Non-pigmented ciliary epithelial cell (primary cell): ENCODE data around the gene C1orf53.
"Not testable (repeated sequence)": the region's sequence is repeated elsewhere in the genome, so short reads cannot be mapped to it uniquely, and the experiment has no call there.

Source experiments
- DNase-seq: peaks from one replicate; pipeline ENCODE4 v3.0.0-alpha.2; 2010; ENCODE audit warnings: low read depth

C1orf53 gene

DNA sequence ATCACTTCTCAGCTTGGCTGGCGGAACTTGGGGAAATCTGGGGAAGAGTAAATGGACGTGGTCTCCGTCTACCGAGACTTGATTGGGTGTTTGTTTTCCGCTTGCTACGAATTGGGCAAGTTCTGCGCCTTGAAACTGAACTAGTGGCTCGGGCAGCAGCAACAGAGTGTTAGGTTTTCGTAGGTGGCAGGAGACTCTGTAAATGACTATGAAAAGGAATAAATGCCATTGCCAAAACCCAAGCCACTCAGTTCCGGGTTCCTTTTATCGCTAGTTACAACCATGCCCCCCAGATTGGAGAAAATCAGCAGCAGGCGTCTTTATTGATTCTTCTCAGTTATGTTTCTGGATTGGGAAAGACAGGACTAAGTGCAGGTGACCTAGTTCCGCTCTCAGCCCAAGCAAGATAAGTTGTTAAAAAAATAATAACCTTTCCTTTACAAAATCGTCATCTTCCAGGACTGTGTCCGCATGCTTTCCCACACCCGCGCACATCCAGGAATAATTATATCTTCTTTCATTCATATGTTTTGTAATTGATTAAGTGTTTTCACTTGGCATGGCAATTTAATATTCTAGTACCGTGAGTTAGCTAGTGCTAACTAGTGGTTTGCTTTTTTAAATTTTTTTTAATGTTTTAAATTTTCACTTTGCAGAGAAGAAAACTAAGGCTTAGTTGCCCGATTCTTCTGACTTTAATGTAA is 18.1 kb downstream of the C1orf53 start:
- no peak for DNase-seq

DNA sequence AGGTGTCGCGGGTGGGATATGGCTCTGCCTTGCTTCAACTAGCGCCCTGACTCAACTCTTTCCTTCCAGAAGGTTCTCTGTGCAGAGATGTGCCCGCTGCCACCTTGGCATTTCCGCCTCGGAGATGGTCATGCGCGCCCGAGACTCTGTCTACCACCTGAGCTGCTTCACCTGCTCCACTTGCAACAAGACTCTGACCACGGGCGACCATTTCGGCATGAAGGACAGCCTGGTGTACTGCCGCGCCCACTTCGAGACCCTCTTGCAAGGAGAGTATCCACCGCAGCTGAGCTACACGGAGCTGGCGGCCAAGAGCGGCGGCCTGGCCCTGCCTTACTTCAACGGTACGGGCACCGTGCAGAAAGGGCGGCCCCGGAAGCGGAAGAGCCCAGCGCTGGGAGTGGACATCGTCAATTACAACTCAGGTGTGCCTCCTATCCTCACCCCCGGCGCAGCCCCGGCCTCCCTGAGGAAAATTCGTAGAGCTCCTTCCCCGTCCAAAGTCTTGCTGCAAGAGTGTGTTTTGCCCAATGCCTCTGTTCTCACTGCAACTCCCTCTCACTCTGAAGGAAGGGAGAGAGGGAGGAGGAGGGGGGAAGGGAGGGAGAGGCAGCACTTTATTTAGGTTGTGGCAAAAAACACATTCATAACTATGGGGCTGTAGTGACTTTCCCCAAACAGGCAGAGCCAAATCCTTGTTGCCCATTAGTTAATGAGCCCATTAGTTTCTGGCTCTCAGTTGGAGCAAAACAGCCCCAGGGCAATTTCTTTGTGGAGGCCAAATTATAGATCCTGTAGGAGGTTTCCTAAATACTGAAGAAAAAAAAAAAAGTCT is 19.0 kb downstream of the C1orf53 start:
- DNase-seq, result no peak

DNA sequence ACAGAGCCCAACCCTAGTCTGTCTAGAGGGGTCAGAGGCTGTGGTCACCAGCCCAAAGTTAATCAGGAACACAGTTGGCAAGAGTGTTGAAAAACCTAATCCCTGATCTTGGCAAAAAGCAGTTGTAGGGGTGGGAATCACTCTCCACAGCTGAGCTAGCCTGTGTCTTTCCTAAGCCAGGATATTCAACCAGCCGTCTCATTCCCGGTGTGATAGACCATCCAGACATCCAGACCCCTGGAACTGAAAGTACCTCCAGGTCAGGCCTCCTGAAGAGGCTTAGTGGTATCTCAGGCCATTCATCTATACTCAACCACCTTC is 19.6 kb downstream of the C1orf53 start:
- no peak for DNase-seq

DNA sequence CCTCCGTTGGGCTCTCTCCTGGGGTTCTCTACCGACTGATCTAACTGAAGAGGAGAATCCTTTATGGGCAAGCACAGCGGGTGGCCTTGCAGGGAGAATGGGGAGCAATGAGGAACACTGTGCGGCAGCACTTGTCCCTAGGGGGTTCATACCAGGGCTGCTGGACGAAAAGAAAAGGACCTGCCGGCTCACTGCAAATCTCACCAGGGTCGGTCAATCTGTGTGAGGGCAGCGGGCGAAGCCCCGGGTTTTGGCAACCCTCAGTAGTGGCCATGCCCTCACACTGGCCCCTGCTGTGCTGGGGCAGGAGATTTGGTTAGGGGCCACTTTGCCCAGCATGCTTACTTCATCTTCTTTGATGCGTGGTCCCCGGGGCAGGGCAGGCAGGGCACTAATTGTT is 20.6 kb downstream of the C1orf53 start:
- no peak for DNase-seq

DNA sequence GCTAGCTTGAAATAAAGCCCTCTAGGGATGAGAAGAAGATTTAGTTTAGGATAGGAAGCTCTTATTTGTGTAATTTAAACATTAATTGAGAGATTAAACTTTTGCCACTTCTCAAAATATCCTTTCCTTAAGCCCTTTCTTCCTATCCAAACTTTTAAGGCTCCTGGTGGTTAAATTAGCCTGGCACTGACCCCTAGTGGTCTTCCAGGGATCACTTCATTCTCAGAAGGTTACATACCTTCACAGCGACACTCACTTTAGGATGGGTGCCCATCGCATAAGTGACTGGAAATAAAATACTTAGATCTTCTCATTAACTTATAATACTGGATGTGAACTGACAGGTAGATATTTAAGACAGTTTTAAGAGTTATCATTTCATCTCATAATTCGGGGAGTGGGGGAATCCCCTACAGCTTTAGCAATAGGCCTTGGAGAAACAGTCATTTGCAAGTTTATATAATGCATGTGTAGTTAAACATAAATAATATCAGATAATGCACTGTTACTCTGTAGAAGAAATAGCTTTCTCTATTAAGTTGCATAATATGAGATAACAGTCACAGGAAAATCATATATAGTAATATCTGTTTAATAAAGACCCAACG is 22.2 kb downstream of the C1orf53 start:
- DNase-seq, result no peak

DNA sequence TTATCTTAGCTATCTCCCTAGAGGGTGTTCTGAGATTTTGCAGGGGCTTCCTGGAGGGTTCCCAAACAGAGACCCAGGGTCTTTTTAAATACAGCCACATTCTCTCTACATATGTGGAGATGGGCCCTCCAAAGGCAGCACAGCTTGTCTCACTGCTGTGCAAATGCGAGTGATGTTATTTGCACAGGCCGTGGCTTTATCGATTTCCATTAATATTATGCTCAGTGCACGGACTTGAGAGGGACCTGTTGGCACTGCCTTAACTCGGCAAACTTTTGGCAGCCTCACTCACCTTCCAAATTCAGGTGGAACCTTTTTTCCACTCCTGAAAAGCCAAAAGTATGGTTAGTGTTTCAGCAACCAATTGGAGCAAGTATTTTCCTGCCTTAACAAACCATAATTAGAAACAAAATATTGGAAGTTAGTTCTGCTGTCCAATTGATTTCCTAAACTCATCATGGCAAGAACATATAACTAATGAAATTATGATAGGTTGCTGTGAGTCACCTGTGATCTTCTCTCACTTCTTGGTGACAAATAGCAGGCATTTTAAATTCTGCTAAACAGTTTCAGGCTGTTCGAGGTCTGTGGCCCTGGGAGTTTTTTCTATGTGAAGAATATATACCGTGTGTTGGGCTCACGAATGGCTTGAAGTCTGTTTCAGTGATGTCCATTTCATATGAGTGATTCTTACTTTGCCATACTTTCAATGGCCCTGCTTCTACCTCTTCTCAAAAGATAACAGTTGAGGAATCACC is 25.7 kb downstream of the C1orf53 start:
- no peak for DNase-seq

DNA sequence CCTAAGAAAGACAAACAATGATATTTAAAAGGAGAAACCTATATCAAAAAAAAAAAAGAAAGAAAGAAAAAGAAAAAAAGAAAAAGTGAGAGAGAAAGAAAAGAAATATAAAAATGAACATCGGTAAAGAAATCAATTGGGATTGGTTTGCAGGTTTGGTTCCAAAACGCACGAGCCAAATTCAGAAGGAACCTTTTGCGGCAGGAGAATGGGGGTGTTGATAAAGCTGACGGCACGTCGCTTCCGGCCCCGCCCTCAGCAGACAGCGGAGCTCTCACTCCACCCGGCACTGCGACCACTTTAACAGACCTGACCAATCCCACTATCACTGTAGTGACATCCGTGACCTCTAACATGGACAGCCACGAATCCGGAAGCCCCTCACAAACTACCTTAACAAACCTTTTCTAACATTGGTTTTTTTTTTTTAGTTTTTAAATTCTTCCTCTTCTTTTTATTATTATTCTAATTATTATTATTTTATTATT is 26.5 kb downstream of the C1orf53 start:
- no peak for DNase-seq

DNA sequence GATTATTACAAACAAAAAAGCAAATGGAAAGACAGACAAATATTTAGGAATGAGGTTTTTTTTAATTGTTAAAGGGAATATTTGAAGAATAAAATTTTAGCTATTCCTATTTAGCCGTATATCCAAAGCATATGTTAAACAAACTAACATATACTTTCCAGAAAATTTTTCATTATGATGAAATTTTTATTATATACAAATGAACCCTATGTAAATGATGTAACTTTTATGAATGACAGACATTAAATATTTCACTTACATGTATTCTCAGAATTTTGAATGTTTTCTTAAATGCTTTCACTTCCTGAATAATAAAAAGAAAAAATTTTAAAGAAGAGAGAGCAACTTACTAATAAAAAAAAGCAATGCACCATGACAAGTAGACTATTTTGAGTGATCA is 30.6 kb downstream of the C1orf53 start:
- DNase-seq, result no peak

DNA sequence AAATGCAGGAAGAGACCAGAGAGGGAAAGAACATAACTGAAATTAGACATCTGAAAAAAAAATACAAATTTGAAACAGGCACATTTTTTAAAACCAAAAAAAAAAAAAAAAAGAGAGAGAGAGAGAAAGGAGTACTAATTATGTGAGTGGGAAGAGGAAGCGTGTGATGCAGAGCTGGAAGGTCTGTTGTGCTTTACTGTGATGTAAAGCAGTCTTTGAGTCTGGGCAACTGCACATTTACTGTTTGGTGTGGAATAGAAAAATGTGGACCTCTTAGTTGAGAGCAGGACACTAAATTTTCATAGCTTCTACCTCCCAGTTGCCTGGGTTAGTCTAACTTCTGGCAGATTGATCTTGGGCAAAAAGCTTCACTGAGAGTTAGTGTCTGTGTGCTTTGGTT is 31.2 kb downstream of the C1orf53 start:
- DNase-seq, result no peak

DNA sequence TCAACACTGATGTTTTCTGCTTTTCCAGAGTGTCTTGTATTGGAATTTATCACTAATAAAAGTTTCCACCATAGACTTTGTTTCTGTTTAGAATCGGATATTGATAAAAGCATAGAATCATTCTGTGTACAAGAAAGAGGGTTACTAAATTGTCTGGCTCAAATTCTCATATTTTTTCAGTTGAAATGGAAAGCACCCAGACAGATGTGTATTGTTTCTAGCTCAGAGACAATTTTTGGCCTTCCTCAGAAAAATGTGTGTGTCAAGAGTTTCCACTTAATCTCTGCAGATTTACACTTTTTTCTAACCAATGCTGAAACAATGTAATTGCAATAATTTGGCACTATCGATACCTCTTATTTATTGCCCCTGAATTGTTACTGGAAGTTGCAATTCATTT is 35.0 kb downstream of the C1orf53 start:
- DNase-seq, result no peak

DNA sequence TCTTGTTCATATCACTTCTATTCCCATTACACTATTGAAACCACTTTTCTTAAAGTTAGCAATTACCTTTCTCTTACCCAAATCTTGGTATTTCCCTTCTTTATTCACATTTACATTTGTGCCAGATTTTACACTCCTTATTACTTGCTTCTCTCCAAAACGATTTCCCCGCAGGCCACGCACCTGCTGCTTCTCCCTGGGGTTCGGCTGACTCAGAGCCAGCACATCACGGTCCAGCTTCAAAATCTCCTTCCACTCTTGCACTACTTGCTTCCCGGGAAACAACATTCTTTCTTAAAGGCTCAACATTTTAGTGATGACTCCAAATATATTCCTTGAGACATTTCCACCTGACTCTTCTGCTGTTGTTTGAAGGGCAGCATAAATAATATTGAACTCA is 35.5 kb downstream of the C1orf53 start:
- DNase-seq, result no peak

DNA sequence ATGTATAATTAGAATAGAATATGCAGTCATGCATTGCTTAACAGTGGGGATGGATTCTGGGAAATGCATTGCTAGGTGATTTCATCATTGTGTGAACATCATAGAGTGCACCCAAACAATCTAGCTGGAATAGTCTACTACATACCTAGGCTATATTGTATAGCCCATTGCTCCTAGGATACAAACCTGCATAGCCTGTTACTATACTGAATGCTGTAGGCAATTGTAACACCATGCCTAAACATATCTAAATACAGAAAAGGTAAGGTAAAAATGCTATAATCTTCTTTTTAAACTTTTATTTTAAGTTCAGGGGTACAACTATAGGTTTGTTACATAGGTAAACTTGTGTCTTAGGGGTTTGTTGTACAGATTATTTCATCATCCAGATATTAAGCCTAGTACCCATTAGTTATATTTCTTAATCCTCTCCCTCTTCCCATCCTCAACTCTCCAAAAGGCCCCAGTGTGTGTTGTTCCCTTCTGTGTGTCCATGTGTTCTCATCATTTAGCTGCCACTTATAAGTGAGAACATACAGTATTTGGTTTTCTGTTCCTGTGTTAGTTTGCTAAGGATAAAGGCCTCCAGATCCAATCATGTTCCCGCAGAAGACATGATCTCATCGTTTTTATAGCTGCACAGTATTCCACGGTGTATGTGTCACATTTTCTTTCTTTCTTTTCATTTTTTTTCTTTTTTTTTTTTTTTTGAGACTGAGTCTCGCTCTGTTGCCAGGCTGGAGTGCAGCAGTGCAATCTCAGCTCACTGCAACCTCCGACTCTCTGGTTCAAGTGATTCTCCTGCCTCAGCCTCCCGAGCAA is 36.9 kb downstream of the C1orf53 start:
- not testable (repeated sequence) for DNase-seq

DNA sequence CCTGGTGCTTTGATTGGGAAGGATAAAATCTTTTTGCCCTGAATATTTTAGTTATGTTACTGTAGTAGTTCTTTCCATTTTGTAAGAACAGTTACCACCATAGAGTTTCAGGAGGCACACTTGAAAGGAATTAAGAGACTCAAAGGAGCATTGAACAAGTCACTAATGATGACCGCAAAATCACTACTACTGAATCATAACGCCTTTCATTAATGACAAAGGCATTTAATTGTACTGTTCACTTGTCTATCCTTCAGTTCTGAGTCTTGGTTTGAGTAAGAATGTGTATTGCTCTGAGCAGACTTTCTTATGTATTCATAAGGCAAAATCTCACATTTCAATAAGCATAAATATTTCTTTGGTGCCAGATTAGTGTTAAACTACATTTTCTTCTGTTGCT is 39.6 kb downstream of the C1orf53 start:
- DNase-seq, result no peak

DNA sequence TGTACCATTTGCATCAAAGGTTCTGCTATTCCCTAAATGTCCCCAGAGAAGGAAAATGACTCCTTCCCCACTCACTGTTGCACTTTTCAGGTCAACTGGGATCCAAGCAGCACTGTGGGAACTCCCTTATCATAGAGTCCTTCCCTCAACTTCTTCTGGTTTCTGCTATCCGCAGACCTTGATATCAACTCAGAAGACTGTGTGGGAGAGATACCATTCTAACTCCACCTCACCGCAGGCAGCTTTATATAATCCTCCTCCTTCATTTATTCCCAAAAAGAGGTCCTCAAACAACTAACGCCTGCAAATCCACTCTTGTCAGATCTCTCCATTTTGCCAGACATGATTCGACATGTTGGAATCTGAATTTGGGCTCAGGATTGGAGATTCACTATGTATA is 42.1 kb downstream of the C1orf53 start:
- no peak for DNase-seq

DNA sequence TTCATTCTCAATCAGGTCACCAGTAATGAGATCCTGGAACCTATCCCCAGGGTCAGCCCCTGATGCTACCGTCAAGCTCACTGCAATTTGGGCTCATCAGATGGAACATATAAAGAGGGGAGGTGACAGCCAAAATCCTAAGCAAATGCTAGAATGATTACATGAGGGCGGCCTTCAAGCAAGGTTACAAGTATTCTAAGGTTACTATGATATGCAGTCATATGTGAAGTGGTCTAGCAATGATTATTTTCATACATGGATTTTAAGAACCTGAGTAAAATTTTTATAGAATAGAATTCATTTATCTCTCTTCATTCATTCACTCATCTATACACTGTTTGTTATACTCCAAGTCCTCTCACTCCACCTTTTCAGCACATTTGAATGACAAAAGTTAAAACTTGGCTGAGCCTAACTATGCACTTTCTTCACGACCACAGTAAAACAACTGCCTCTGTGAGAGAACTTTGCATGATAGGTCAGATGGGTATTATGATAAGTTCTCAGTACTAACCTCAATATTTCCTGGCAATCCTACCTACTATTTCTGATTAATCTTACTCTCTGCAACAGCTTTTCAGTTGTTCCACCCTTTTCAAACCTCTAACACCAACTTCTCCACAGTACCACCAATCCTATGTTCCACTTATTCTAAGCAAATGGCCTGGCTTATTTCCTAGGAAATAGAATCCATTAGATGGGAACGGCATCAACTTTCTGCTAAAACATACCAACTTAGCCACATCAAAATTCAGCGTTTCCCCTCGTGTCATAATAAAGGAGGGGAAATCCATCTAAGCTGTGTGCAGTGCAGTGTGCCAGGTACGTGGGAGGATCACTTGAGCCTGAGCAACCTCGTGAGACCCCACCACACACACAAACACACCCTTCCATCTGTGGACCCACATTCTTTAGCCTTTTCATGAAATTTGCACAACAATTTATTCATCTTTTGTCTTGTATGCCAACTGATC is 46.8 kb downstream of the C1orf53 start:
- no peak for DNase-seq

DNA sequence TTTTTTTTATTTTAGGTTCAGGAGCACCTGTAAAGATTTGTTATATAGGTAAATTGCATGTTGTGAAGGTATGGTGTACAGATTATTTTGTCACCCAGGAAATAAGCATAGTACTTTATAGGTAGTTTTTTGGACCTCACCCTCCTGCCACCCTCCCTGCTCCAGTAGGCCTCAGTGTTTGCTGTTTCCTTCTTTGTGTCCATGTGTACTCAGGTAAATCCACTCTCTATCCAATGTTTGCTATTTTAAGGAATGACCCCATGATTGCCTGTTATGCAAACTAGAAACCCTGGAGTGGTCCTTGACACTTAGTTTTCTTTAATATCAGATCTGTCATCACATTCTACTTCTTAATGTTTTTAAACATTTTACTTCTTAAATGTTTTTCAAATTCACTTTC is 48.7 kb downstream of the C1orf53 start:
- no peak for DNase-seq

DNA sequence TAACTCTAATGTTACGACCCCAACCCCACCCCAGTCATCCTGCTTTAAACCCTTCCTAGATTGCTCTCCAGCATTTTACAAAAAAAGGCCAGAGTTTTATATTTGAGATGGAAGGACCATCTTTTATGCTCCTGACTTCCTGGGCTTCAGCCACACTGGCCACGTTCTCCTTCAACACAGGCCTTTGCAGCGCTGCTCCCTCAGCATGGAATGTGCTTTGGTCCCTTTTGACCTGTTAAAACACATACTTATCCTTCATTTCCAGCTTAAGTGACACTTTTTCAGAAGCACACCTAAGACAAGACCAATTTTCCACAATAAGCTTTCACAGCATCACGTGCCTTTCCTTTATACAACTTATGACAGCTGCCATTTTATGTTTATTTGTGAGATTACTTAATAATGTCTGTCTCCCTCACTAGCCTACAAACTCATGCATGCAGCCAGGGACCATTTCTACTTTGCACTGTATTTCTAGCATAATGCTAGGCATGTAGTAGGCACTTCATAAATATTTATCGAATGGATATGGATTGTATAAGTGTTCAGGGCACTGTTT is 49.3 kb downstream of the C1orf53 start:
- no peak for DNase-seq

DNA sequence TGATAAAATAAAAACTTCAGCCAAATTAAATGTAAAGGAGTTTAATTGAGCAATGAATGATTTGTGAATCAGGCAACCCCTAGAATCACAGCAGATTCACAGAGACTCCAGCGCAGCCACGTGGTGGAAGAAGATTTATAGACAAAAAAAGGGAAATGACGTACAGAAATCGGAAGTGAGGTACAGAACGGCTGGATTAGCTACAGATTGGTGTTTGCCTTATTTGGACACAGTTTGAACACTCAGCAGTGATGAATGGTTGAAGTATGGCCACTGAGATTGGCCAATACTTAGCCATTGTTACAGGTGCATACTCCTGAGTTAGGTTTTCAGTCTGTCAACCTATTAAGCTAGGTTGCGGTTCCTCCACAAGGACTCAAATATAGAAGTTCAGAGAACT is 51.0 kb downstream of the C1orf53 start:
- DNase-seq, result not testable (repeated sequence)

DNA sequence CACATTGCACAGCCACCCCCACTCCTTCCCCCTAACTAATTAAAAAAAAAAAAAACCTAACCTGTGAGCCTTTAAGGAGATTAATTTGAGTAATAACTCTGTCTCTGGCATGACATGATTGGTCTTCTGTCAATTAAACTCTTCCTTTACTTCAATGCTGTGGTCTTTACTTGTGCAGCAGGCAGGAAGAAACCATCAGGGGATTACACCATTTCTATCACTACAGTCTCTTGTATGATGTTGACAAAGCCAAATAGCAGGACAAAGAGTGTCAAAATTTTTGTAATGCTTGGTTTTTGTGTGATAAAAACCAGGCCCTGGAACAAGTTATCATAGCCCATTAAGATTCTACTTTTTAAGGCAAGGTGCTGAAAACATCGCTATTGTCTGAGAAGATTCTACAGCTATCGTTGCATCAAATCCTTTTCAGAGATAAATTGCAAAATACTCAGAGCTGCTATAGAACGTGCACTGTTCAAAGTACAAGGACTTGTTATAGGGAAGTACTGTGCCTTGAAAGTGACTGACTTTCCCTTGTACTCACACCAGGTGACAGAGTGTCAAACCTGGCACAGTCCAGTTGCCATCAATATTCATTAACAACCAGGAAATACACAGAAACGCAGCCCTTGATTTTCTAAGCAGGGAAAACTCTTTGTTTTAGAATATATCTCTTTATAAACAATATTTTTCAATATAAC is 52.4 kb downstream of the C1orf53 start:
- no peak for DNase-seq
